H1 (cell line): ENCODE measurements around the gene ZFYVE1. TPM values are rescaled to one million over a fixed set of nuclear protein-coding genes. Genes with fewer than 3 reads are reported as not detected.

Experiments
- CTCF ChIA-PET: fragments of 300-600 bp; sonication (Branson Sonifier 250); formaldehyde crosslinking; loops from one replicate; lab custom pipeline; 2021; ENCODE audit not compliant: partially characterized antibody; lab: Charles Lee
- POLR2A ChIA-PET: fragments of 300-600 bp; sonication (Branson Sonifier 250); formaldehyde crosslinking; loops from one replicate; lab custom pipeline; 2021; ENCODE audit warnings: inconsistent platforms; ENCODE audit not compliant: partially characterized antibody; lab: Charles Lee
- DNase-seq, 2 experiments: peaks; one replicate each; pipeline versions ENCODE4 v3.0.0 to v3.0.0-alpha.2; 2010 to 2022; ENCODE audit warnings: low spot score in 2 of 2, low read depth in 1 of 2, mixed read lengths in 1 of 2
- FAIRE-seq: peaks from 2 replicates; lab custom pipeline; 2011; peaks lifted over from hg19 to GRCh38; lab: Jason Lieb, UNC
- H2AFZ ChIP-seq: 2 replicates; pipeline ENCODE4 v1.8.1; 2012; ENCODE audit warnings: low read length, inconsistent platforms
- H2AK5ac ChIP-seq: 2 replicates; pipeline ENCODE4 v1.6.1; 2013; ENCODE audit warnings: low read depth, low read length
- H2BK120ac ChIP-seq: replicated peaks from 2 replicates; pipeline ENCODE3; 2013; ENCODE audit warnings: low read depth, low read length, inconsistent platforms
- H2BK12ac ChIP-seq: 2 replicates; pipeline ENCODE4 v1.6.1; 2013; ENCODE audit warnings: low read depth, low read length
- H2BK15ac ChIP-seq: 2 replicates; pipeline ENCODE4 v1.6.1; 2013; ENCODE audit warnings: low read length
- H2BK20ac ChIP-seq: 2 replicates; pipeline ENCODE4 v1.6.1; 2013; ENCODE audit warnings: low read length
- H2BK5ac ChIP-seq: 2 replicates; pipeline ENCODE4 v1.6.1; 2013; ENCODE audit warnings: low read depth, low read length
- H3K14ac ChIP-seq: 2 replicates; pipeline ENCODE4 v1.6.1; 2013; ENCODE audit warnings: inconsistent platforms; ENCODE audit not compliant: insufficient read length
- H3K18ac ChIP-seq: 2 replicates; pipeline ENCODE4 v1.6.1; 2013; ENCODE audit warnings: low read length; ENCODE audit errors: extremely low read depth
- H3K23ac ChIP-seq: 2 replicates; pipeline ENCODE4 v1.6.1; 2013; ENCODE audit warnings: inconsistent platforms; ENCODE audit not compliant: insufficient read length
- H3K23me2 ChIP-seq: 2 replicates; pipeline ENCODE4 v1.6.1; 2013; ENCODE audit warnings: low read depth, low read length
- H3K27ac ChIP-seq: 2 replicates; pipeline ENCODE4 v1.6.1; 2011; ENCODE audit warnings: low read depth, low read length, inconsistent platforms
- H3K27me3 ChIP-seq, 4 experiments: replicated peaks in 1 of 4; 1 replicate in 1 of 4; 2 replicates in 3 of 4; pipeline versions ENCODE4 v1.6.1 to v1.8.1; 2011 to 2013; ENCODE audit warnings: low read length in 3 of 4, mild to moderate bottlenecking in 3 of 4, inconsistent platforms in 2 of 4, mixed read lengths in 2 of 4, moderate library complexity in 1 of 4; ENCODE audit not compliant: control insufficient read depth in 3 of 4, insufficient read depth in 3 of 4; ENCODE audit errors: extremely low read depth in 1 of 4
- H3K36me3 ChIP-seq, 4 experiments: 2 replicates each; pipeline versions ENCODE4 v1.6.1 to v1.8.1; 2011 to 2013; ENCODE audit warnings: mild to moderate bottlenecking in 4 of 4, low read length in 3 of 4, moderate library complexity in 2 of 4, control low read depth in 1 of 4, inconsistent platforms in 1 of 4; ENCODE audit not compliant: insufficient read depth in 4 of 4, control insufficient read depth in 2 of 4
- H3K4ac ChIP-seq: replicated peaks from 2 replicates; pipeline ENCODE3; 2013; ENCODE audit warnings: low read length, low read depth, mixed read lengths, inconsistent platforms; ENCODE audit not compliant: insufficient read length
- H3K4me1 ChIP-seq, 4 experiments: replicated peaks in 1 of 4; 1 replicate in 1 of 4; 2 replicates in 3 of 4; pipeline versions ENCODE4 v1.6.1 to v1.8.1; 2011 to 2013; ENCODE audit warnings: low read length in 3 of 4, inconsistent platforms in 2 of 4, mixed read lengths in 1 of 4; ENCODE audit not compliant: insufficient read depth in 4 of 4, control insufficient read depth in 3 of 4
- H3K4me2 ChIP-seq, 2 experiments: 2 replicates each; pipeline versions ENCODE4 v1.6.1 to v1.8.1; 2011 to 2013; ENCODE audit warnings: low read depth in 2 of 2, low read length in 2 of 2, control low read depth in 1 of 2, inconsistent platforms in 1 of 2, mild to moderate bottlenecking in 1 of 2; ENCODE audit not compliant: insufficient read depth in 1 of 2
- H3K4me3 ChIP-seq, 4 experiments: fragments of 200-600, 300-600 bp in 1 of 4; sonication (generic), shearing (Covaris generic), sonication (Bioruptor Twin) in 1 of 4; 2 replicates each; pipeline versions ENCODE4 v1.5.1 to v1.8.1; 2011 to 2016; ENCODE audit warnings: low read length in 4 of 4, low read depth in 3 of 4, control low read depth in 2 of 4, inconsistent platforms in 2 of 4, mild to moderate bottlenecking in 2 of 4, mixed read lengths in 1 of 4, moderate library complexity in 1 of 4; ENCODE audit not compliant: insufficient read depth in 2 of 4; ENCODE audit errors: extremely low read depth in 1 of 4
- H3K56ac ChIP-seq: replicated peaks from 2 replicates; pipeline ENCODE3; 2013; ENCODE audit warnings: low read depth, mild to moderate bottlenecking, mixed read lengths, low read length, inconsistent platforms; ENCODE audit not compliant: insufficient read length
- H3K79me1 ChIP-seq: 2 replicates; pipeline ENCODE4 v1.6.1; 2013; ENCODE audit warnings: low read depth, low read length, control low read depth
- H3K79me2 ChIP-seq, 2 experiments: 2 replicates each; pipeline versions ENCODE4 v1.6.1 to v1.8.1; 2012 to 2013; ENCODE audit warnings: low read length in 2 of 2, mild to moderate bottlenecking in 2 of 2, inconsistent platforms in 1 of 2; ENCODE audit not compliant: insufficient read depth in 2 of 2, control insufficient read depth in 1 of 2
- H3K9ac ChIP-seq, 4 experiments: replicated peaks in 1 of 4; 1 replicate in 1 of 4; 2 replicates in 3 of 4; pipeline versions ENCODE4 v1.6.1 to v1.8.1; 2011 to 2013; ENCODE audit warnings: low read depth in 3 of 4, low read length in 3 of 4, control low read depth in 2 of 4, mild to moderate bottlenecking in 2 of 4, moderate library complexity in 2 of 4, inconsistent platforms in 1 of 4; ENCODE audit errors: extremely low read depth in 1 of 4
- H3K9me3 ChIP-seq, 2 experiments: 2 replicates each; pipeline versions ENCODE4 v1.6.1 to v1.8.1; 2012 to 2013; ENCODE audit warnings: mild to moderate bottlenecking in 2 of 2, moderate library complexity in 2 of 2, control low read depth in 1 of 2, inconsistent platforms in 1 of 2, low read depth in 1 of 2, low read length in 1 of 2, mixed read lengths in 1 of 2; ENCODE audit not compliant: insufficient read depth in 2 of 2
- H4K20me1 ChIP-seq, 2 experiments: replicated peaks in 1 of 2; 2 replicates each; pipeline versions ENCODE3 to v1.8.1; 2011 to 2013; ENCODE audit warnings: inconsistent platforms in 2 of 2, low read length in 2 of 2, mild to moderate bottlenecking in 1 of 2; ENCODE audit not compliant: insufficient read depth in 2 of 2, control insufficient read depth in 1 of 2
- H4K5ac ChIP-seq: 2 replicates; pipeline ENCODE4 v1.6.1; 2013; ENCODE audit warnings: low read length, low read depth, mixed read lengths, inconsistent platforms; ENCODE audit not compliant: insufficient read length
- H4K8ac ChIP-seq: 2 replicates; pipeline ENCODE4 v1.8.0; 2013; ENCODE audit warnings: mild to moderate bottlenecking, moderate library complexity, low read length, inconsistent platforms; ENCODE audit not compliant: insufficient read depth; ENCODE audit errors: extremely low read depth
- H4K91ac ChIP-seq: replicated peaks from 2 replicates; pipeline ENCODE3; 2013; ENCODE audit warnings: low read length, mixed read lengths, inconsistent platforms; ENCODE audit not compliant: insufficient read length
- ASH2L ChIP-seq: fragments of 200-600, 300-600 bp; sonication (generic); IDR thresholded peaks from one replicate; pipeline ENCODE4 v1.7.1; 2017; ENCODE audit warnings: low read length
- CEBPB ChIP-seq: IDR thresholded peaks from 2 replicates; pipeline ENCODE4 v1.6.1; 2012; ENCODE audit warnings: low read depth, low read length
- CTBP2 ChIP-seq: IDR thresholded peaks from 2 replicates; pipeline ENCODE4 v1.7.0; 2011; ENCODE audit warnings: borderline replicate concordance, mild to moderate bottlenecking, moderate library complexity, mixed read lengths, low read length; ENCODE audit not compliant: insufficient read depth, insufficient read length
- GABPA ChIP-seq: IDR thresholded peaks from 2 replicates; pipeline ENCODE4 v1.6.1; 2011; ENCODE audit warnings: mild to moderate bottlenecking, low read length, moderate library complexity, borderline replicate concordance; ENCODE audit not compliant: insufficient read depth
- KDM1A ChIP-seq: fragments of 200-600, 300-600 bp; sonication (generic); IDR thresholded peaks from 2 replicates; pipeline ENCODE4 v1.7.1; 2016; ENCODE audit warnings: mild to moderate bottlenecking, low read length, borderline replicate concordance
- RBBP5 ChIP-seq: IDR thresholded peaks from 2 replicates; pipeline ENCODE4 v1.7.1; 2012; ENCODE audit warnings: low read depth, mild to moderate bottlenecking, inconsistent platforms, low read length, moderate library complexity, borderline replicate concordance
- SAP30 ChIP-seq: fragments of 300-600 bp; sonication (generic); IDR thresholded peaks from 2 replicates; pipeline ENCODE4 v1.7.1; 2012; ENCODE audit warnings: low read length, moderate library complexity, mild to moderate bottlenecking, inconsistent platforms; ENCODE audit not compliant: insufficient read depth, insufficient replicate concordance
- SIN3A ChIP-seq, 2 experiments: IDR thresholded peaks in 1 of 2; conservative IDR thresholded peaks in 1 of 2; 2 replicates each; pipeline ENCODE4 v1.6.1; 2011 to 2012; ENCODE audit warnings: low read length in 2 of 2, improper control_type of control experiment in 1 of 2, low read depth in 1 of 2, mild to moderate bottlenecking in 1 of 2
- SIX5 ChIP-seq: IDR thresholded peaks from 2 replicates; pipeline ENCODE4 v1.6.1; 2011; ENCODE audit warnings: mild to moderate bottlenecking, low read depth, low read length
- TCF12 ChIP-seq: IDR thresholded peaks from 2 replicates; pipeline ENCODE4 v1.6.1; 2011; ENCODE audit warnings: low read depth, mild to moderate bottlenecking, low read length
- YY1 ChIP-seq: IDR thresholded peaks from 2 replicates; pipeline ENCODE4 v1.6.1; 2011; ENCODE audit warnings: low read depth, mild to moderate bottlenecking, low read length
- ZNF274 ChIP-seq: IDR thresholded peaks from 2 replicates; pipeline ENCODE4 v1.7.0; 2012; ENCODE audit warnings: low read length, borderline replicate concordance; ENCODE audit errors: extremely low read depth
- WGBS, 2 experiments: shearing (Covaris generic) in 1 of 2; methylation state at CpG; one replicate each; pipeline versions ENCODE4 v1.1.6 to v1.1.7; 2013 to 2015; ENCODE audit warnings: low lambda C conversion rate in 2 of 2, mixed read lengths in 2 of 2, inconsistent platforms in 1 of 2, low coverage in 1 of 2, missing lambda C conversion rate in 1 of 2; ENCODE audit not compliant: insufficient replicate concordance in 2 of 2, insufficient coverage in 1 of 2, insufficient read length in 1 of 2; ENCODE audit errors: extremely low coverage in 1 of 2, missing lambda C conversion rate in 1 of 2; 5-methylcytosine and 5-hydroxymethylcytosine counted together
- polyA plus RNA-seq, 7 experiments: library from polyadenylated mRNA; depleted of rRNA in 3 of 7; stranded (reverse) in 5 of 7; unstranded in 2 of 7; fragments of >200 nt in 5 of 7; fragments of 200-250 nt in 2 of 7; gene quantifications; 1 replicate in 5 of 7; 2 replicates in 1 of 7; 4 replicates in 1 of 7; pipeline versions ENCODE4 v1.2.1 to v1.2.3, GENCODE V29; 2011 to 2013; ENCODE audit warnings: missing spikeins in 2 of 7, mixed read lengths in 2 of 7
- total RNA-seq: library from RNA; stranded (reverse); fragmentation: NEBNext Ultra II Directional; extraction: Animal tissue kit (Norgen Biotek cat#: 25700); gene quantifications from 2 replicates; pipeline ENCODE4 v1.2.1, GENCODE V29; 2021
- TF ChIP-seq, protein P1 (sequence below): IDR thresholded peaks from 2 replicates; pipeline ENCODE4 v1.6.1; 2011; ENCODE audit warnings: low read depth, mild to moderate bottlenecking, low read length; ENCODE audit not compliant: insufficient read depth

The ZFYVE1 gene
- total and polyA plus RNA-seq, 2 of the 8 experiments (the other 6 are each of a cell fraction or from before 2014, with no cell fraction given), result 9.8 to 12.5 TPM

DNA sequence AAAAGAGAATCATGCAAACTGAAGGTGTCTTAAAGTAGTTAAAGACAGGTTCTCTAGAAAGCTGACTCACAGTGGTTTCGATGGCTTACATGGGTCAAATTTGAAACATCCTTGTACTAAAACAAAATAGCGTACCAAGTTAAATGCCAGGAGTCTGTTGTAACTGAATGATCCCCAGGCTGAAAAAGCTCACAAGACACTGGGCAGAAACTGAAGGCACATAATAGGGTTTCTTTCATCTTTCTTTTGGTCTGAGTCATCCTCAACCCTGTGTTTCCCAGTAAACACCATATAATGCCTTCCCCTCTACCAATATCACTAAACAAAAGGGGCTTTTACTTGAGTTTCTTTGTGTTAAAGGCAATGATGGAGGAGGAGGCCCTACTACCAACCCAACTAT lies 12.8 kb downstream of the ZFYVE1 start:
- no peak overlapping the region for H3K4me2 ChIP-seq
- no peak overlapping the region for H3K27ac ChIP-seq
- FAIRE-seq (no peak), DNase-seq (no peak)
- peaks cover 0 to 4% (median 0%) of the 10 kb centered on the region in 4 experiments; a peak in 2 of 8 replicates for H3K36me3 ChIP-seq
- WGBS, 2 experiments, result 73% methylated on average over 2 of the region's 2 CpGs; no CpG with 5 or more reads in 1 of the 2 experiments
- no peaks in the 10 kb centered on the region for H3K9me3 ChIP-seq
- no peak overlapping the region for H3K23ac ChIP-seq
- H2AFZ ChIP-seq, result no peak overlapping the region
- no peak overlapping the region for H4K5ac ChIP-seq
- H2BK120ac ChIP-seq, result no peak overlapping the region
- ChIA-PET POLR2A (interaction anchor here (1.3 kb wide), 1 partner anchor 45 kb away, joined by 3 read pairs; no protein-coding TSS in a partner anchor), CTCF (interaction anchor here (0.6 to 1.1 kb wide), 2 partner anchors 34 to 92 kb away, joined by 3 read pairs; no protein-coding TSS in a partner anchor)
- no peak overlapping the region for H3K4ac ChIP-seq
- no peak overlapping the region for H2BK12ac ChIP-seq
- H3K4me3 ChIP-seq, result no peak overlapping the region
- H4K8ac ChIP-seq, result no peak overlapping the region
- H3K79me1 ChIP-seq, result peaks cover 2% of the 10 kb centered on the region; the same call in 1 of the 2 replicates
- H2BK20ac ChIP-seq, result no peak overlapping the region
- H3K14ac ChIP-seq, result no peak overlapping the region
- no peaks in the 10 kb centered on the region for H4K20me1 ChIP-seq
- no peaks in the 10 kb centered on the region for H3K23me2 ChIP-seq
- no peak overlapping the region for H3K9ac ChIP-seq
- H2AK5ac ChIP-seq, result no peak overlapping the region
- no peak overlapping the region for H4K91ac ChIP-seq
- H3K18ac ChIP-seq, result no peak overlapping the region
- no peaks in the 10 kb centered on the region for H3K79me2 ChIP-seq
- no peak overlapping the region for H2BK15ac ChIP-seq
- H3K27me3 ChIP-seq, result no peaks in the 10 kb centered on the region
- H3K4me1 ChIP-seq, result no peaks in the 10 kb centered on the region
- H2BK5ac ChIP-seq, result no peak overlapping the region
- H3K56ac ChIP-seq, result no peak overlapping the region
- TF ChIP-seq GABPA, result no peak
- no peak for TF ChIP-seq SIX5
- no peak for TF ChIP-seq TCF12
- no peak for TF ChIP-seq ASH2L
- TF ChIP-seq CEBPB, result no peak
- TF ChIP-seq ZNF274, result no peak
- TF ChIP-seq KDM1A, result no peak
- TF ChIP-seq, protein P1, sequence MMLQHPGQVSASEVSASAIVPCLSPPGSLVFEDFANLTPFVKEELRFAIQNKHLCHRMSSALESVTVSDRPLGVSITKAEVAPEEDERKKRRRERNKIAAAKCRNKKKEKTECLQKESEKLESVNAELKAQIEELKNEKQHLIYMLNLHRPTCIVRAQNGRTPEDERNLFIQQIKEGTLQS, result no peak
- no peak for TF ChIP-seq RBBP5
- no peak for TF ChIP-seq SIN3A (conservative IDR thresholded peaks at IDR 0.05 in 1 of 2, IDR thresholded peaks at IDR 0.05 in 1 of 2; ENCODE audit: low read depth in 1 of 2, low read length in 2 of 2)
- no peak for TF ChIP-seq CTBP2
- TF ChIP-seq YY1, result no peak
- TF ChIP-seq SAP30, result no peak
